Gastrocnemius medialis (tissue), 4 donors: Measurements from ENCODE around the gene RASAL3. TPM values are rescaled to one million over a fixed set of nuclear protein-coding genes. Genes with fewer than 3 reads are reported as not detected.
"Not testable (repeated sequence)": the region's sequence is repeated elsewhere in the genome, so short reads cannot be mapped to it uniquely, and the experiment has no call there.

Experiments used
- ATAC-seq, 2 donors: fragments of 150-250 bp; one replicate each; pipeline ENCODE4 v1.9.1; 2016
- DNase-seq, 2 donors: peaks; one replicate each; pipeline ENCODE4 v3.0.0-alpha.2; 2019
- H3K27ac ChIP-seq, 4 donors: fragments of 200-600 bp; sonication (generic); 1 replicate in 1 of 4; 2 replicates in 3 of 4; pipeline ENCODE4 v1.5.1; 2016 to 2018; ENCODE audit warnings: mild to moderate bottlenecking in 2 of 4, moderate library complexity in 1 of 4
- H3K27me3 ChIP-seq, 3 donors: fragments of 200-600 bp; sonication (generic) in 2 of 3; 1 replicate in 1 of 3; 2 replicates in 2 of 3; pipeline versions ENCODE4 v1.5.1 to v1.6.0; 2016 to 2019; ENCODE audit warnings: mild to moderate bottlenecking in 1 of 3, moderate library complexity in 1 of 3
- H3K36me3 ChIP-seq, 2 donors: fragments of 200-600 bp; sonication (generic) in 1 of 2; one replicate each; pipeline ENCODE4 v1.5.1; 2017 to 2018
- H3K4me1 ChIP-seq, 2 donors: fragments of 200-600 bp; sonication (generic) in 1 of 2; one replicate each; pipeline ENCODE4 v1.5.1; 2016 to 2017; ENCODE audit warnings: mild to moderate bottlenecking in 2 of 2
- H3K4me3 ChIP-seq, 4 donors: fragments of 200-600 bp; sonication (generic) in 3 of 4; 1 replicate in 1 of 4; 2 replicates in 3 of 4; pipeline ENCODE4 v1.5.1; 2016 to 2019; ENCODE audit warnings: mild to moderate bottlenecking in 2 of 4
- H3K9me3 ChIP-seq, 3 donors: fragments of 200-600 bp; sonication (generic) in 2 of 3; 1 replicate in 1 of 3; 2 replicates in 2 of 3; pipeline ENCODE4 v1.5.1; 2016 to 2019
- CTCF ChIP-seq, 5 experiments: fragments of 450-650 bp in 3 of 5; fragments of 200-600 bp in 2 of 5; sonication (generic) in 2 of 5; IDR thresholded peaks in 4 of 5; conservative IDR thresholded peaks in 1 of 5; 1 replicate in 4 of 5; 2 replicates in 1 of 5; pipeline ENCODE4 v1.5.1; 2016 to 2019; ENCODE audit warnings: antibody characterized with exemption in 5 of 5, mild to moderate bottlenecking in 3 of 5, moderate library complexity in 3 of 5
- POLR2A ChIP-seq, 2 donors: fragments of 450-650 bp; IDR thresholded peaks; one replicate each; pipeline ENCODE4 v1.6.1; 2017; ENCODE audit warnings: antibody characterized with exemption in 2 of 2, mild to moderate bottlenecking in 2 of 2, moderate library complexity in 2 of 2
- in situ Hi-C, 4 donors: fragments of 200-750 bp; cut with MboI; loops; one replicate each; pipeline versions ENCODE4 v1.15.0 to v1.8.0; 2017; ENCODE audit warnings: low sequenced_read_pairs in 4 of 4
- intact Hi-C: fragments of 100-400 bp; cut with DNase I; formaldehyde crosslinking; loops from one replicate; pipeline ENCODE4 v1.15.1; 2023; ENCODE audit warnings: low total_unique reads
- total RNA-seq, 4 donors: library from RNA; depleted of rRNA; stranded (reverse); fragments of >200 nt; gene quantifications; one replicate each; pipeline versions ENCODE4 v1.1.0 to v1.2.3, GENCODE V29; 2016

RASAL3 gene
- total RNA-seq, 4 donors from 2014 or later = 0.36 to 1.6 (median 0.38) TPM; not detected in 1

- H3K27me3 ChIP-seq = no peaks in the 10 kb centered on the region
- peaks cover 0 to 11% of the 10 kb centered on the region in 2 donors for H3K36me3 ChIP-seq
- peak in 1 of 2 donors; percentile 8 for ATAC-seq
- DNase-seq = peak in 1 of 2 donors; percentile 62
- peaks cover 65 to 71% of the 10 kb centered on the region in 2 donors for H3K4me1 ChIP-seq
- TF ChIP-seq POLR2A (IDR thresholded peaks at IDR 0.05) = no peak
- no peak for TF ChIP-seq CTCF (IDR thresholded peaks at IDR 0.05 in 4 of 5, conservative IDR thresholded peaks at IDR 0.05 in 1 of 5)
- no peaks in the 10 kb centered on the region for H3K9me3 ChIP-seq
- in situ Hi-C loops = no loop called here
- peak overlapping the region; percentile 91 to 97 (median 96) for H3K27ac ChIP-seq
- H3K4me3 ChIP-seq = peak overlapping the region; percentile 78 to 93 (median 90)
- intact Hi-C loops = loop anchor here (1.0 to 5.0 kb wide), 3 partner anchors 38 to 137 kb away; partner anchors contain the start of genes AKAP8 and BRD4
Observed at GRCh38 chr19:15417699-15418098, 46.6 kb downstream of the RASAL3 start.

GRCh38 chr19:15412832-15413231 lies 51.5 kb downstream of the RASAL3 start:
- Histone ChIP-seq H3K4me3 (peak overlapping the region in 2 of 4 donors; percentile 8 to 10), H3K27ac (peak overlapping the region; percentile 91 to 97 (median 96)), H3K27me3 (no peaks in the 10 kb centered on the region), H3K9me3 (no peaks in the 10 kb centered on the region), H3K4me1 (peaks cover 88% of the 10 kb centered on the region in 2 donors), H3K36me3 (peaks cover 0 to 13% of the 10 kb centered on the region in 2 donors)
- ATAC-seq = peak in 1 of 2 donors; percentile 8
- no peak for TF ChIP-seq CTCF (IDR thresholded peaks at IDR 0.05 in 4 of 5, conservative IDR thresholded peaks at IDR 0.05 in 1 of 5)
- TF ChIP-seq POLR2A (IDR thresholded peaks at IDR 0.05) = no peak
- DNase-seq = peak in 1 of 2 donors; percentile 12
- intact Hi-C loops = loop anchor here (2.0 kb wide), 1 partner anchor 32 kb away; no protein-coding TSS in a partner anchor
- in situ Hi-C loops = no loop called here

DNA sequence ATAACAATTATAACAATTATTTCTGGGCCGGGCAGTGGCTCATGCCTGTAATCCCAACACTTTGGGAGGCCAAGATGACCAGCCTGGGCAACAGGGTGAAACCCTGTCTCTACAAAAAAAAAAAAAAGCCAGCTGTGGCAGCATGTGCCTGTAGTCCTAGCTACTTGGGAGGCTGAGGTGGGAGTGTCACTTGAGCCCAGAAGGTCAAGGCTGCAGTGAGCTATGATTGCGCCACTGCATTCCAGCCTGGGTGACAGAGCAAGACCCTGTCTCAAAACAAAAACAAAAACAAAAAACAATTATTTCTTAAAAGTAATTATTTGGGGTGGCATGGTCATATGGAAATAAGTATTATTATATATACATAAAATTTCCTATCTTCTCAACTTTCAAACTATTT lies 53.0 kb downstream of the RASAL3 start:
- H3K4me3 ChIP-seq, H3K27me3 ChIP-seq, intact Hi-C loops, in situ Hi-C loops, H3K9me3 ChIP-seq: not testable (repeated sequence)
- peak; percentile 58 to 84 for DNase-seq
- peak overlapping the region; percentile 91 to 97 (median 96) for H3K27ac ChIP-seq
- ATAC-seq = peak; percentile 34 to 67
- H3K36me3 ChIP-seq = peaks cover 0 to 13% of the 10 kb centered on the region in 2 donors
- peaks cover 88 to 91% of the 10 kb centered on the region in 2 donors for H3K4me1 ChIP-seq

DNA sequence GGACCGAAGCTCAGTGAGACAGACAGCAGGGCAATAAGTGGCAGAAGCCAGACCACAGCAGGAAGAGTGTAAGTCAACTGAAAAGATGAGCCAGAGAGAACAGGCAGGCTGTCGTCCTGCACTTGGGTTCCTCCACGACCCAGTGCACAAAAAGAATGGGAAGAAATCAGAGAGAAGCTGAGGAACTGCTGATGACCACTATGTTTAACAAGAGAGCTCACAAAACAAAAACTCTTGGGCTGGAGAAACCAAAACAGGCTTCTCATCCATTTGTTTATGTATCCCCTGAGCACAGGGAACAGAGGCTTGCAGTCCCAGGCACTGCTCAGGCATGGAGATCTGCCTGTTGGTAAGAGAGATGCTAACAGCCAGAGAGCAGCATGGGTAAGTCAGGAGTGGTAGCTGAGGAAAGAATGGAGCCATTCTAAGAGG lies 59.5 kb downstream of the RASAL3 start:
- peaks cover 0 to 20% of the 10 kb centered on the region in 2 donors for H3K36me3 ChIP-seq
- ATAC-seq (peak in 1 of 2 donors; percentile 4), DNase-seq (no peak)
- H3K4me3 ChIP-seq = no peak overlapping the region
- intact Hi-C loops (no loop called here), in situ Hi-C loops (no loop called here)
- peak overlapping the region; percentile 73 to 96 (median 88) for H3K27ac ChIP-seq
- H3K9me3 ChIP-seq = no peaks in the 10 kb centered on the region
- no peaks in the 10 kb centered on the region for H3K27me3 ChIP-seq
- peaks cover 84 to 89% of the 10 kb centered on the region in 2 donors for H3K4me1 ChIP-seq
- TF ChIP-seq POLR2A (IDR thresholded peaks at IDR 0.05) (no peak), CTCF (IDR thresholded peaks at IDR 0.05 in 4 of 5, conservative IDR thresholded peaks at IDR 0.05 in 1 of 5) (no peak)

- Histone ChIP-seq H3K4me3 (peak overlapping the region in 1 of 4 donors; percentile 3), H3K27ac (peak overlapping the region; percentile 73 to 96 (median 88)), H3K36me3 (peaks cover 0 to 25% of the 10 kb centered on the region in 2 donors), H3K4me1 (peaks cover 79 to 89% of the 10 kb centered on the region in 2 donors), H3K9me3 (no peaks in the 10 kb centered on the region), H3K27me3 (no peaks in the 10 kb centered on the region)
- intact Hi-C loops = no loop called here
- ATAC-seq = peak; percentile 37 to 60
- DNase-seq = no peak
- TF ChIP-seq CTCF (IDR thresholded peaks at IDR 0.05 in 4 of 5, conservative IDR thresholded peaks at IDR 0.05 in 1 of 5) (no peak), POLR2A (IDR thresholded peaks at IDR 0.05) (no peak)
- in situ Hi-C loops = no loop called here
Observed at GRCh38 chr19:15404097-15404779, 60.1 kb downstream of the RASAL3 start.
